Hepatocyte (in vitro differentiated cells): ENCODE results near the gene SH2B3. TPM values are rescaled to one million over a fixed set of nuclear protein-coding genes. Genes with fewer than 3 reads are reported as not detected.
A peak's percentile ranks its signal among the peaks of the same experiment; 100 is the strongest.

Source experiments
- DNase-seq: peaks from one replicate; pipeline ENCODE4 v3.0.0-alpha.2; 2016; ENCODE audit warnings: low spot score
- H2AFZ ChIP-seq: fragments of 200-600 bp; sonication (generic); 2 replicates; pipeline ENCODE4 v1.6.0; 2016; ENCODE audit warnings: antibody characterized with exemption, mild to moderate bottlenecking
- H3K27ac ChIP-seq: fragments of 200-600 bp; sonication (generic); 2 replicates; pipeline ENCODE4 v1.5.1; 2016; ENCODE audit warnings: mild to moderate bottlenecking
- H3K27me3 ChIP-seq: fragments of 200-600 bp; sonication (generic); 2 replicates; pipeline ENCODE4 v1.6.1; 2016
- H3K36me3 ChIP-seq: fragments of 200-600 bp; sonication (generic); replicated peaks from 2 replicates; pipeline ENCODE4 v1.5.1; 2016; ENCODE audit warnings: low read depth; ENCODE audit not compliant: insufficient read depth
- H3K4me1 ChIP-seq: fragments of 200-600 bp; sonication (generic); 2 replicates; pipeline ENCODE4 v1.5.1; 2016; ENCODE audit warnings: mild to moderate bottlenecking, moderate library complexity; ENCODE audit not compliant: insufficient read depth
- H3K4me2 ChIP-seq: fragments of 200-600 bp; sonication (generic); 2 replicates; pipeline ENCODE4 v1.6.0; 2016
- H3K4me3 ChIP-seq: fragments of 200-600 bp; sonication (generic); 2 replicates; pipeline ENCODE4 v1.5.1; 2016; ENCODE audit warnings: mild to moderate bottlenecking
- H3K79me2 ChIP-seq: fragments of 200-600 bp; sonication (generic); 2 replicates; pipeline ENCODE4 v1.6.0; 2017; ENCODE audit warnings: mild to moderate bottlenecking
- H3K9me2 ChIP-seq: fragments of 200-600 bp; sonication (generic); replicated peaks from 2 replicates; pipeline ENCODE4 v1.6.0; 2017; ENCODE audit warnings: mild to moderate bottlenecking; ENCODE audit not compliant: insufficient read depth
- H3K9me3 ChIP-seq: fragments of 200-600 bp; sonication (generic); 2 replicates; pipeline ENCODE4 v1.5.1; 2016; ENCODE audit warnings: low read depth, mild to moderate bottlenecking
- H4K20me1 ChIP-seq: fragments of 200-600 bp; sonication (generic); 2 replicates; pipeline ENCODE4 v1.6.0; 2016; ENCODE audit warnings: mild to moderate bottlenecking; ENCODE audit not compliant: insufficient read depth, poor library complexity, severe bottlenecking
- CTCF ChIP-seq: fragments of 200-600 bp; sonication (generic); IDR thresholded peaks from 2 replicates; pipeline ENCODE4 v1.5.1; 2016; ENCODE audit warnings: antibody characterized with exemption, mild to moderate bottlenecking; ENCODE audit not compliant: poor library complexity
- EZH2 ChIP-seq: fragments of 200-600 bp; sonication (generic); IDR thresholded peaks from 2 replicates; pipeline ENCODE4 v1.6.1; 2016; ENCODE audit warnings: antibody characterized with exemption, mild to moderate bottlenecking, borderline replicate concordance
- EZH2phosphoT487 ChIP-seq: fragments of 200-600 bp; sonication (generic); IDR thresholded peaks from one replicate; pipeline ENCODE4 v1.6.1; 2018; ENCODE audit warnings: antibody characterized with exemption, mild to moderate bottlenecking, low read depth, moderate library complexity; ENCODE audit not compliant: unreplicated experiment, severe bottlenecking
- WGBS: methylation state at CpG from one replicate; pipeline ENCODE4 v1.1.6; 2016; ENCODE audit warnings: low lambda C conversion rate; ENCODE audit errors: missing lambda C conversion rate; 5-methylcytosine and 5-hydroxymethylcytosine counted together
- polyA plus RNA-seq: library from polyadenylated mRNA; unstranded; fragments of >200 nt; fragmentation: Nextera tagmentation; extraction: Ambion mirVana; gene quantifications from 2 replicates; pipeline ENCODE4 v1.2.1, GENCODE V29; 2016
- total RNA-seq: library from RNA; depleted of rRNA; stranded (reverse); fragments of >200 nt; gene quantifications from 2 replicates; pipeline ENCODE4 v1.2.3, GENCODE V29; 2014

SH2B3 gene
- total and polyA plus RNA-seq, 2 experiments from 2014 or later: 5.3 to 5.5 TPM

DNA sequence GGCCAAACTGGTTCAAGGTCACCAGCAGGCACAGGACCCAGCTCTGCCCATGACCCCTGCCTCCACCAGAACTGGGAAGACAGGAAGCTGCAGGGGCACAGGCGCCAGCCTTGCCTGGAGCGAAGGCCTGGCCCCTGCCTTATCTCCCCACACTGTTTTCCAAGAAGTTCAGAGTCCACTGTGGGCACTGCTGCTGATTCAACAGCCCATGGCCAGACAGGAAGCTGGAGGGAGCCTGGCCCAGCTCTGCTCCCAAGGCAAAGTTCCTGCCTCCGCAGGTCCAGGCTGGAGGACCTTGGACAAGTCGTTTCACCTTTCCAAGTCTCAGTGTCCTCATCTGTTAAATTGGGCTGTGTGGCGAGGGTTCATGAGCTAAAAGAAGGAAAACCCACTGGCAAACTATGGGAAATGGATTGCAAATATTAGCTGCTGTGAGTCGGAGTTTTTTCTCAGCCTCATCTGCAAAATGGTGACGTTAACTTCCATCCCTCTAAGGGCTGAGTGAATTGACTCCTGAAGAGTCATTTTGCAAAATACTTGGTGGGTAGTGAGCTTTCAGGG, 38.0 kb upstream of the SH2B3 start:
- peak overlapping the region; percentile 94 for H3K4me3 ChIP-seq
- peaks cover 22% of the 10 kb centered on the region for H3K79me2 ChIP-seq
- H3K4me1 ChIP-seq: peaks cover 3% of the 10 kb centered on the region
- H3K4me2 ChIP-seq: peak overlapping the region; percentile 90
- DNase-seq: peak; percentile 82
- TF ChIP-seq EZH2: no peak
- TF ChIP-seq EZH2phosphoT487: no peak
- no peak for TF ChIP-seq CTCF
- H3K9me3 ChIP-seq: no peaks in the 10 kb centered on the region
- no peak overlapping the region for H2AFZ ChIP-seq
- peak overlapping the region; percentile 80 for H3K27ac ChIP-seq
- no peaks in the 10 kb centered on the region for H3K27me3 ChIP-seq
- no peaks in the 10 kb centered on the region for H4K20me1 ChIP-seq
- WGBS: 35% methylated on average over 7 of the region's 7 CpGs
- no peaks in the 10 kb centered on the region for H3K9me2 ChIP-seq
- H3K36me3 ChIP-seq: no peaks in the 10 kb centered on the region

GRCh38 chr12:111368291-111368787, 37.4 kb upstream of the SH2B3 start:
- Histone ChIP-seq H3K4me1 (peaks cover 3% of the 10 kb centered on the region), H3K9me3 (no peaks in the 10 kb centered on the region), H3K27me3 (no peaks in the 10 kb centered on the region), H3K4me2 (peak overlapping the region; percentile 90), H4K20me1 (no peaks in the 10 kb centered on the region), H3K4me3 (peak overlapping the region; percentile 94), H3K9me2 (no peaks in the 10 kb centered on the region), H3K36me3 (no peaks in the 10 kb centered on the region), H2AFZ (peak overlapping the region; percentile 92), H3K79me2 (peaks cover 22% of the 10 kb centered on the region), H3K27ac (peak overlapping the region; percentile 80)
- no peak for TF ChIP-seq EZH2
- no peak for TF ChIP-seq CTCF
- no peak for TF ChIP-seq EZH2phosphoT487
- peak; percentile 30 for DNase-seq
- 2% methylated on average over 18 of the region's 18 CpGs for WGBS

- Histone ChIP-seq H2AFZ (peak within 1 kb of the TSS; percentile 92), H4K20me1 (no peaks in the 10 kb centered on the region), H3K9me3 (no peaks in the 10 kb centered on the region), H3K27ac (peak within 1 kb of the TSS; percentile 80), H3K36me3 (no peaks in the 10 kb centered on the region), H3K79me2 (peaks cover 22% of the 10 kb centered on the region), H3K9me2 (no peaks in the 10 kb centered on the region), H3K27me3 (no peaks in the 10 kb centered on the region), H3K4me3 (peak within 1 kb of the TSS; percentile 94), H3K4me1 (peaks cover 3% of the 10 kb centered on the region), H3K4me2 (peak within 1 kb of the TSS; percentile 90)
- DNase-seq: peak; percentile 96
- WGBS: 1% methylated on average over 48 of the region's 72 CpGs
- TF ChIP-seq EZH2phosphoT487 (no peak), CTCF (no peak), EZH2 (no peak)
These were observed 36.8 kb upstream of the SH2B3 start, which contains the start of gene PHETA1 for GRCh38 chr12:111368788-111369495. PHETA1 (minus strand) TSS chr12:111369095; CDS start chr12:111363427, 5,668 bp downstream.
